DMS153 (cell line): ENCODE measurements around the gene KLHL3.

Experiments used
- DNase-seq: peaks from one replicate; lab custom pipeline; 2025; lab: John Stamatoyannopoulos, UW

The KLHL3 gene

DNA sequence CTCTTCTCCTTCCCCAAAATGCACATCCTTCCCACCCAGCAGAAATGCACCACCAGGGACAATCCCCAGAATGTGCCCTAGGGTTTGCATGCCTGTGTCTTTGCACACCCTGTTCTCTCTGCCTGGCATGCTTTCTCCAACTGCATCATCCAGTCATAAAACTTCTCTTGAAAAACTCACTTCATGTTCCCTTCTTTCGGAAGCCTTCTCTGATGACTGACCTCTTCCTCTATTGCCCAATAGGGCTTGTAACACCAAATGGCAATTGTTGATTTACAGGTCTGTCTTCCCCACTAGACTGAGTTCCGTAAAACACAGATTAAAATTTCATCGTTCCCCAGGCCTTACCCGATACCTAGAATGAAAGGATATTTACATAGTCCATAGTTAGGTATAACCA is 153.7 kb downstream of the KLHL3 start:
- no peak for DNase-seq

DNA sequence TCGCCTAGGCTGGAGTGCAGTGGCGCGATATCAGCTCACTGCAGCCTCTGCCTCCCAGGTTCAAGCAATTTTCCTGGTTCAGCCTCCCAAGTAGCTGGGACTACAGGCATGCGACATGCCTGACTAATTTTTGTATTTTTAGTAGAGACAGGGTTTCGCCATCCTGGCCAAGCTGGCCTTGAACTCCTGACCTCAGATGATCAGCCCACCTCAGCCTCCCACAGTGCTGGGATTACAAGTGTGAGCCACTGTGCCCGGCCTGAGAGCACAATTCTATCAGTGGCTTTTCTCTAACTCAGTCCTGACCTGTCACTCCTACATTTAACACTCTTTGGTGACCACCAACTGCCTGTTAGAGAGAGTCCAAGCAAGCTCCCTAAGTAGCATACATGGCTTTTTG is 154.1 kb downstream of the KLHL3 start:
- DNase-seq: no peak

DNA sequence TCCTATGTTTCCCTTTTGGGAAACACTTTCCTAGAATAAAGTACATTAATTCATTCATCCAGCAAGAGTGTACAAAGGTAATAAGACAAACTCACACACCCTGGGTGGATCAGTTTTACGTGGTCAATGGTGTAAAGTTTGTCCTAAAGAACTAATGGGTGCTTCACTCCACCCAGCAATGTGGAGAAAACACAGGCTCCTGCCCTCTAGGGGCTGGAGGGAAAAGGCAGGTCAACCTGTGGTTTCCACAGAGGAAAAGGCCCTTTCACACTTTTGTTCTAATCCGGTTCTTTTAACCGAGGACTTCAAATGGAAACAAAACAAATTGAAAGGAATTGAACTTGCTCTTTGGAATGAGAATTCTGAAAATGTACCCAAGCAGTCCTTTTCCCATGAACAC is 155.9 kb downstream of the KLHL3 start:
- no peak for DNase-seq

DNA sequence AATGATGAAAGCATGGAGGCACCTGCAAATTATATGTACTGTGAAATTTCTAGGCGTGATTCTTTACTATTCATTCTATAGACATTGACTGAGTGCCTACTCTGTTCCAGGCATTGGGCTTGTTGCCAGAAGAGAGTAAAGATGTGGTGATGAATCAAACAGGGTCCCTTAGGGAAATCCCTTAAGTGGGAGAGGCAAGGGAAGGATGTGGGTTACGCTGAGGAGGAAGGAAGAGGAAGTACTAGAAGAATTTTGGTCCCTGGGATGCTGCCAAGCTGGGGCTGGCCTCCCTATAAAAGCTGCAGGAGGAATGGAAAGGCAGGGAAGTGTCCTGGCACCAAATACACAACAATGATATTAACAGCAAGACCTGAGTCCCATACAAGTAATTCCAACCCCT is 160.0 kb downstream of the KLHL3 start:
- peak; percentile 13 for DNase-seq

DNA sequence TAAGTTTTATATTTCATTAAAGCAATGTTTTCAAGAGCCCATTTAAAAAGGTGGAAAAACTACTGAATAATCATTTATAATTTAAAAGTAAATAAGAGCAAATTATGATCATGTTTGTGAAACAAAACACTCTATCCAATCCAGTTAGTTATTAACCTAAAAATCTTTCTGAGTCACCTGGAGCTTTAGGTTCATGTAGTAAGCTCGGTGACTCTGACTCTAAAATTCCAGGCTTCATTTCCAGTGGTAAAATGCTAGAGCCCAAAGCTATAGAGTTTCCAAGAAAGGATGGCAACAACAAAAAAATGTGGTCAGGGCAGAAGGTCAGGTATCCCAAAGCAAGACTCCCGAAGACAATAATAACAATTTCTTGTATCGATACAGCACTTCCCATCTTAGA is 160.7 kb downstream of the KLHL3 start:
- no peak for DNase-seq

DNA sequence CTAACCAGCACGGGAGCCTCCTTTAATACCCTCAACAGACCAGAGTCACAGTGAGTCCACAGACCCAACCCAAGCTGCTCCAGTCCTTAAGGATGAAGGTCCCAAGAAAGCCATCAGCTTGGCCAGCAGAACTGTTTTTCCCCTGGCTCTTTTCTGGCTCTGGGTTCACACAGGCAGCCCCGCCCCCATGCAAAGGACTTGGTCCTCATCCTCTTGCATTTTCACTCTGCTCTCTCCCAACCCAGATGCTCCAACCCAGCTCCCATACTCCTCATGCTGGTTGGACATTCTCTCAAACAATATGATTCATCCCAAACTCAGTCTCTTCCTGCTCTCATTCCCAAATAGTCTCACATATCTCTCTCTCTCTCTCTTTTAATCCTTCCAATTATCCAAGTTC is 162.5 kb downstream of the KLHL3 start:
- DNase-seq: no peak

DNA sequence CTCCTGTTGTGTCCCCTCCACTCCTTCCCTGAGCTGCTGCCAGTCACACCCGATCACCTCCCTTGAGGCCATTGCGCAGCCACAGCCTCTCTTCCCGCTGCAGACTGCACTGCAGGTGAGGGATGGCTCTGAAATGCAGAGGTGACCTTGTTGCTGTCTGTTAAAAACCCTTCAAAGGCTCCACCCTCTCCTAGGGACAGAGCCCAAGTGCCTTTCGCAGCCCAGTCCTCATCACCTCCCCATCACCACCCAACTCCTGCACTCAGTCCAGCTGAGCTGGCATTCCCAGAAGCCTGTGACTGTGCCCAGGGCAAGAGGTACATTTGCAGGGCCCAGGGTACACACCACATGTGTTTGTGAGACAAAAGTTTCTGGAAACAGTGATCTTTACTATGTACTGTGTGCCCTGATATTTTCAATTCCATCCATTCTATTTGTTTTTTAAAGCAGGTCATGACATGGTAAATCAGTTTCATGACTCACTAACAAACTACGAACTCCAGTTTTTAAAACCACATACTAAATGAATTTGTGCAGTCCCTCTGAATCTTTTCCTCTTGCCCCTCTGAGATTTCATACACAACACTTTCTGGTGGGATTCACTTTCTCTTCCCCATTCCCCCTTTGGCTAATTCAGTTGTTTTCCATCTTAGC is 163.7 kb downstream of the KLHL3 start:
- DNase-seq: no peak

DNA sequence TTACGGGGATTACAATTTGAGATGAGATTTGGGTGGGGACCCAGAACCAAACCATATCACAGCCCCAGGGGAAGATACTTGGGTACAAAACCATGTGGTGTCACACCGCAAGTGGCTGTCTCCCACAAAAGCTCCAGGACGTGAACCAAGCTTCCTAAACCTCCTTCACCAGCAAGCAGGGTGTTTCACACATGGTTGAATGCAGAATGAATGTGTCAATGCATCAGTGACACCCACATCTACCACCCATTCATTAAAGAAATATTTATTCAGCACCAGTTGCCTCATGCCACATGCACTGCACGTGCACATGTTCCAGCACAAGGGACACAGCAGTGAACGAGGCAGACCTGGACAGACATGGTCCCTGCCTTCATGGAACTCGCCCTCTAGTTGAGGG is 165.8 kb downstream of the KLHL3 start:
- no peak for DNase-seq
